Cardiac septum (tissue), 1 donor: Measurements from ENCODE around the gene DCTD. TPM values are rescaled to one million over a fixed set of nuclear protein-coding genes. Genes with fewer than 3 reads are reported as not detected.
A peak's percentile ranks its signal among the peaks of the same experiment; 100 is the strongest.

Source experiments
- DNase-seq: peaks from one replicate; pipeline ENCODE4 v3.0.0-alpha.2; 2020; ENCODE audit warnings: low spot score
- intact Hi-C: fragments of 100-400 bp; cut with DNase I; formaldehyde crosslinking; loops from one replicate; pipeline ENCODE4 v1.14.0; 2022
- total RNA-seq: library from RNA; stranded (reverse); fragmentation: NEBNext Ultra II Directional; extraction: Animal tissue kit (Norgen Biotek cat#: 25700); gene quantifications from one replicate; pipeline ENCODE4 v1.2.1, GENCODE V29; 2021
- donor health status: DM: no; HTN: no; CAD: no.

DCTD gene
- total RNA-seq, 1 donor from 2014 or later, result 49.6 TPM

DNA sequence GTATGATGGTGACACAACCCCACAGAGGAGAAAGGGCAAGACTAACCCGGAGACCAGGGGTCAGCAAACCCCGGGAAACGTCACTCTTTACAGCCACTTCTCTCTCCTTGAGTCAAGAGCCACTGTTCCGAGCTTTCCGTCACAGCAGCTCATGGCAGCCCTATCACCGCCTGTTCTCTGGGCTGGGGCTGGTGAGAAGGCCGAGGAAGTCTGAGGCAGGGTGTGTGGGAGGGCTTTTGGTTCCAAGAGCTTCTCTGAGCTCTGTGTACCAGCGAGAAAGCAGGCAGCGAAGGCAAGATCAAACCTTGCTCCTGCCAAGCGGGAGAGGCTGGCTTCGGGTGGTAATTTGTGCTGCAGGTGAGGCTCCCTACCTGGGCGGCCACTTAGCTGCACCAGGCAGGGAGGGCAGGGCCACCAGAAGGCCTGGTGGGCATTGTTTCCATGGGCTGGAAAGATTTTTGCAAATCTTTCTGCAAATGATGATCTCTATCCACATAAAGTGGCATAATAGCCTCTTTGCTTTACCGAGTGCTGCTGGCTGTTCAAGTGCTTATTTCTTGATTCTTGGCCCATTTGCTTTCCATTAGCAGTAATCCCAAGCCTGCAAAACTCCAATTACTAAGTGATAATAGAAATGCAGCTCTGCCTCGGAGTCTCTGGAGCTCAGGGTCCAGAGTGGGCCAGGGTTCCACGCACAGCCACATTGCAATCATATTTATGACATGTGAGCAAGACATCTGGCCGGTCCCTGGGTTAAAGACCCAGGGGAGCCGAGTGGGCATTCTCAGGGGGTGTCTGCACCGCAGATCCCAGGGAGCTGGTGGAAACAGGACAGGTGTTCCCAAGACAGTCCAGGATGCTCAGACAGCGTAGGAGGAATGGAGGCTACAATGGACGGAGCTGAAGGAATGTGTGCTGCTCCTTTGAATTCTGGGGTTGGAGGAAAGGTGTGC is 41.5 kb downstream of the DCTD start:
- intact Hi-C loops, result no loop called here
- DNase-seq, result no peak

DNA sequence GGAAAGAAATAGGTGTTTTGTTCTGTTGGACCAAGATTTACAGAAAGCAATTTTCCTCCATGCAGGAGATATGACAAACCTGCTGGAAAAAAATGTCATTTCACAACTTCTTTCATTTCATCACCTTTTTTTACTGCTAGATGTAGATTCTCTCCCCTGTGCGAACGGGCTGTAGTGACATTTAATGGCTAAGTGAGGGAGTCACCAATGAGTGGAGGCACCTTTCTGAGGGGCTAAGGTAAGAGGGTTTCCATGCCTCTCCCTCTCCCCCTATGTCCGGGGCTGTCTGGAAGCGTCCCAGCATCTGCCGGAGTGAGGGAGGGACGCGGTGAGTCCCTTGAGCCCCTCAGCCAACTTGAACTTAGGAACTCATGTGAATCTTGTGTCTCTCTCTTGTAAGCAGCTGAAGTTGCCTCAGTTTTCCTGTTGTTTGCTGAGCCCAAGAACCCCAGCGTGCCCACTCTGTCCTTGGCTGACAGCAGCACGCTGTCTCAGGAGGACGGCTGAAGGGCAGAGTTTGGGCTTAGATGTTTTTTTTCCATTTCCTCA is 42.3 kb downstream of the DCTD start:
- DNase-seq, result no peak
- intact Hi-C loops, result no loop called here

DNA sequence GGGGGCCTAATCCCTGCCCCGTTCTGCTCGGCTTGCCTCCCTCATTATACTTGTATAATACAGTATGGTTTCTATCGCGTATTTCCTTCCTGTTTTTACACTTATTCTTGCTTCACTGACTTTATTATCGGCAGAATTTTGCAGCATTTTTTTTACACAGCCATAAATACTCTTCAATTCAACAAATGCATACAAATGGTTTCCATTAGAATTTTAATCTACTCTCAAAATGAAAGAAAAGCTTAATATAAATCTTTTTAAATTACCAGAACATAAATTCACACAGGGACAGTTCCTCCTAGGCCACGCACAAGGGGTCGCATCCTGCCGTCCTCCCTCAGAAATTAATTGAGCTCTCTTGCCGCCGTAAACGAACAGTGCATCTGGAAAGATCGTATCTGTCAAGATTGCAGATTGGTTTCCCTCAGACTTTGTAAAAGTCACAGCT is 42.9 kb downstream of the DCTD start:
- intact Hi-C loops, result no loop called here
- no peak for DNase-seq

DNA sequence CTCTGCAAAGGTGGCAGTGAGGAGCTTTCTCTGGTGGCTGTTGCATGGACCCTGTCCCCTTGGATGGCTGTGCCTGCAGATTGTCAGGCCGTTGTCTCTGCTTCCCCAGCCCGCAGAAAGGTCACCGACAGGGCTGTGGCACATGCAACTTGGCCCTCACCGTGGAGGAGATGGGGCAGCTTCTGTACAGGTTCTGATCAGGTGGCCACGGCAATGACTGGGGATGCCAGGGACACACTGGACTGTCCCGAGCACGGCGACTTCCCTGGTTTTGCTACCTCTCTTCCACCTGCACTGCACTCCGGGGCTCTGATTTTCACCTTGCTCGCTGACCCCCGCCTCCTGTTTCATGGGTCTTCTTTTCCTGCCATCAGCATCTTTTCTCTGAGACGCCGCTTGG is 43.5 kb downstream of the DCTD start:
- intact Hi-C loops, result no loop called here

DNA sequence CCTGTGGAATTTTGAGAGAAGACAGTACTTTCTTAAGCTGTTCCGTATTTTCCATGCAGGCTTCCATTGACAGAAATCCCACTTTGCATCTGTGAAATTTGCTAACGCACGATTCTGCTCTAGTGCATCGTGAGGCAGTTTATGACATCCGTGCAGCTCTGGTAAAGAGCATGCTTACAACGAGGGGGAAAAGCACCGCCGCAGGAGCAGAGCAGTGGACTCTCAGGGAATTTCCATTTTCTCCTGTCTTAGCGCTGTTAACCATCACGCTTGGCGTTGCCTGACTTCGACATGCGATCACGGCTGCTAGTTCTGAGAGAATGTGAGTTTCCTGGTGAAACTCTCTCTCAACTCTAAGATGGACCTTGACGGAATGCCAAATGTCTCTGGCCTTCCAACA is 43.9 kb downstream of the DCTD start:
- intact Hi-C loops, result no loop called here
- DNase-seq, result no peak

More for the DNA sequence above, 43.5 kb downstream of the DCTD start:
- no peak for DNase-seq

DNA sequence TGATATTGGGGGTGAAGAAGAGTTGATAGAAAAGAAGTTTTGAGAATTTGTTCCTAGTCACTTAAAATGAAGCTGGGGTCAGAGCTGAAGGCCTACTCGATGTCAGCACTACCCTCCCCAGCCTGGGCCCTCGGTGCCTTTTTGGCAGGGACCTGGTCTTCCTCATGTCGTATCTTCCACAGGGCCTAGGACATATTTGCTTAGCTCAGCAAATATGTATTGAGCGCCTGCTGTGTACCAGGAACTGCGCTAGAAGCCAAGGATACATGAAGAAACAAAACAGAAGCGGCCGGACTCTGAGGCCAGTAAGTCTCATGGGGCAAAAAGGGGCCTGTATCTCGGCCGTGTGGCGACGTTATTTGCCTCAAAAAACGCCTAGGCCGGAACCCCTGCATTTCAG is 44.3 kb downstream of the DCTD start:
- intact Hi-C loops, result no loop called here
- DNase-seq, result no peak

DNA sequence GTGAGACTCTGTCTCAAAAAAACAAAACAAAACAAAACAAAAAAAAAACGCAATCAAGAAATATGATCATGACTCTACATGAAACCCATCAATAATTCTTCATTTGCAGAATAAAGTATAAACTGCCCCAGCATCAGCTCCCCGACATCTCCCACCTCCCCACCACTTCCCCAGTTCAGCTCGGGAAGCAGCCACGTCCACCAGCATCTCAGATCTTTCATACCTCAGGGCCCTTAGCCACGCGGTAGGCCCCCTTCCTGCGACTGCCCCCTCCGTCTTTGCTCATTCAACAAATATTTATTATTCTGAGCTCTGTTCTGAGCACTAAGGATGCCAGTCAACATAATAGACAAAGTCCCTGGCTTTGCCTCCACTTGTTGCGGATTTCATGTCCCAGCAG is 45.6 kb downstream of the DCTD start:
- DNase-seq, result no peak
- intact Hi-C loops, result no loop called here

DNA sequence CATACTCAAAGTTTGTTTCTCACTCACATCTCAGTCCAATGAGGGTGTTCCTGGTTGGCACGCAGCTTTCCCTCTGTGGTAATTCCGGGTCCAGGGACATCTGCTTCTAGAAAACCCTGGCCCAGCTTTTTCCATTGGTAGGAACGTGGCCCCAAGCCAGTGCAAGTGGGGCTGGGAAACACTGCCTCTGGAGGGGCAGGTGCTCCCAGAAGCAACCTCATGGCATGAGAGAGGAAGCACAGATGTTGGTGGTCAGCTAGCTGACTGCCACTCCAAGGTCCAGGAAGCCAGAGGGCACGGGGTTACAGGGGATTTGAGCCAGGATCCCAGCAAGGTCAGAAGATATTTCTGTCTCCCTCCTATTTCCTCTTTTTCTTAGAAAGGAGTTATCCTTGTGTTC is 47.5 kb downstream of the DCTD start:
- no peak for DNase-seq
- intact Hi-C loops, result no loop called here

DNA sequence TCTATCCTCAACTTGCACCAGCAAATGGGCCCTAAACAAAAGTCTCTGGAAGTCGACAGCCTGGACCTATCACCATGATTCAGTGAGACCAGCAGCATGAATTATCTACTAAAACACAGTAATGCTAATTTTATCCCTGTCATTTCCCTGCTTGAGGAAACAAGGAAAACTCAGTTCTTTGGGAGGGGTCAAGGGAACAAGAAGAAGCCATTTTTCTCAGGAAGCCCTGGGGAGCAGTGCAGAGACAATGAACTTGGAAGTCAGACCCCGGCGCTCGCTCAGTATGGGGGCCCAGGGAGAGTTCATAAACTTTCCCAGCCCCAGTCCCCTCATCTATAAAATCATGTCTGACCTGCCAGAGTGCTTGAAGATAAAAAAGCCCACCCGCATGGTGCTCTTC is 50.4 kb downstream of the DCTD start:
- intact Hi-C loops, result no loop called here
- DNase-seq, result peak; percentile 47

DNA sequence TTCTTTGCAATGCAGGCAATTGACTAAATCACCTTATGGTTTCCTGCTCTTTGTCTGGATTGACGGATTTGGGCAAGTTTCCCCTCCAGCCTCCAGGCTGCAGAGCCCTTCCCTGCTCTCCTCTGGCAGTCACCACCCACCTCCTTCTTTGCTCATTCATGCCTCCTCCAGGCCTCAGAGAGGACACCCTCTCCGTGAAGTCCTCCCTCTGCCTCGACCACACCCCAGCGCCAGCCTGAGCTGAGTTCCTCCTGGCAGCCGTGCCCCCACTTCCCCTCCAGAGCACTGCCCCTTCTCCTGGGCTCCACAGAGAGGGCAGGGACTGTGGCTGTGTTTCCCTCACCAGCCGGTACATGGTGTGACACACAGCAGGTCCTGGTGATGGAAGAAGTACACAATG is 53.7 kb downstream of the DCTD start:
- no peak for DNase-seq
- intact Hi-C loops, result no loop called here

DNA sequence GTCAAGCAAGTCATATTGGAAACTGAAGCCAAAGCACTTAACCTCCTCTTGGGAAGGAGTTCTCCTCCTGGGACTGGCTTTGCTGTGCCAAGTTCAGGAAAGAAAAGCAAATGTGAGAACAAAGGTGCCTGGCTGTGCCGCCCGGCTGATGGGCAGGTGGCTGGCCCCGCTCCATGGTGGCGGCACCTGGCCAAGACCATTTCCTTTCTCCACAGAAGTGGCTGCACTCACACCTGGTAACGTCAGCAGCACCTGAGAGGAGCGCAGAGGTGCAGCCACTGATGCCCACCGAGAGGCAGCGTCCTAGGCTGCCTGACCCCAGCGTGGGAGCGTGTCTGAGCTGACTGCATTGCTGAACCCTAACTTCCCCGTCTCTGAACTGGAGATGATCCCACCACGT is 54.3 kb downstream of the DCTD start:
- intact Hi-C loops, result no loop called here
- no peak for DNase-seq

DNA sequence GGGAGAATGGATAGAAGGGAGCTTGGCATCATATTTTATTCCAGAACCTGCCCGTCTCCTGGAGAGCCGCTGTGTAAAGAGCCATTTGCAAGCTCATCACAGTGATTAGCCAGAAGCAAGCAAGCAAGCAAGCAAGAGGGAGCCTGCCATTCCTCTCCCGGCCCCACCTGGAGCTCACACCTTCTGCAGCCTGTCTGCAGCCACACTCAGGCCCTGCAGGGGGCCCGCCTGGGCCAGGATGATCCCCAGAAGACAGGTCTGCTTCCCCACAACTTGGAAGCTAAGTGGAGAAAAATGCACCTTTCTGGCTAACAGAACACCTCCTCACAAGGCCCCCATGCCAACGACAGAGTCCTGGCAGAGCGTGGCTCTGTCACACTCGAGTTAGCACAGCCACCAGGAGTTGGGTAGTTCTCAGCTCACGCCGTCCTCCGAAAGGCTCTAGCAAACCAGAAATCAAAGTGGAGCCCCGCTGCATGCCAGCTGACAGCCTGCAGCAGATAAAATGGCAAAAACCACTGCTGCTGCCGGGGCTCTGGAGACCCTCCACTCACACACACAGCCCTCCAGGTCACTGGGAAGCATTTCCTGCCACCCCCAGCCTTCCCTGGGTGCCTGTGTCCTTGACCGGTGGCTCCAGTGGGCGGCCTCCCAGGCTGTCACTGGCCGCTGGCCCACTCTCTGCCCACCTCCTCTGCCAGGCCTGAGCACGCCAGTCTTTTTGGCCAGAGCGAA is 54.9 kb downstream of the DCTD start:
- no peak for DNase-seq
- intact Hi-C loops, result no loop called here

DNA sequence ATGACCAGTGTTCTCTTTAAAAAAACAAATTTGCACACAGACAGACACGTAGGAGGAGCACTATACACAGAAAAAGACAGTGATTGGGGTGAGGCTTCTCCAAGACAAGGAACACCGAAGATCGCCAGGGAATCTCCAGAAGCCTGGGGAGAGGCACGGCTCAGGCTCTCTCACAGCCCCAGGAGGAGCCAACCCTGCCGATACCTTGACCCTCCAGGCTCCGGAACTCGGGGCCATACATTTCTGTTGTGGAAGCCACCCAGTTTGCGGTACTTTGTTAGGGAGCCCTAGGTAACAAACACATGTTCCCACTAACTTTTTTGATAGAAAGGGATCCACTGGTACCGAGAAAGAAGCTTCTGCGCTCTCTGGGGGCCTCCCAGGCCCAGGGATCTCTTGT is 55.8 kb downstream of the DCTD start:
- intact Hi-C loops, result no loop called here
- no peak for DNase-seq

DNA sequence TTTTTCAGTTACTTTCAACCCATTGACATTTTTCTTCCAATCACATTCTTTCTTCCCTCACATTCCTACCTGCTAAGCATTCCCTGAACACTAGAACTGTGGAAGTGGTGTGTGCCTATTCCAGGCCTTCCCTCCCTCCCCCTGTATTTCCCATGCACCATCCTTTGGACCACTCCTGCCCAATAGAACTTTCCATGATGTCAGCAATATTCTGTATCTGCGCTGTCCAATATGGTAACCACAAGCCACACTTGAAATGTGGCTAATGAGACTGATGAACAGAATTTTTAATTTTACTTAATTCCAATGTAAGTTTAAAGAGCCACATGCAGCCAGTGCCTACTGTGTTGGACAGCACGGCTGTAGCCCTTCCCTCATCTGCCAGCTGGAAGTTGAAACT is 57.5 kb downstream of the DCTD start:
- intact Hi-C loops, result no loop called here
- no peak for DNase-seq

DNA sequence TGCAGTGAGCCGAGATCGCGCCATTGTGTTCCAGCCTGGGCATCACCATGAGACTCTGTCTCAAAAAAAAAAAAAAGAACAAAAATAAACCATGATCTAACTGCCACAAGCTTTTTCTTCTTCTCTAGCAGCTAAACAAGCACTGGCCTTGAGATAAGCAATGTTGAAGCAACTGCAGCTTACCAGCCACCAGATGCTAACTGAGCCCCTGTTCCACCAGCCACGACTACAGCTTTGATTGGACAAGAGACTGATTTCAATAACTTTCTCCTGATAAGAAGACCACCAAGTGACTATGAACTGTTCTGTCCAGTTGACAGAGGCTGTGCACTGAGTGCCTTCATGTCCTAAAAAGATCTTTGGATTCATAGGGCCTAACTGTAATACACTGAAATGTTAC is 58.5 kb downstream of the DCTD start:
- no peak for DNase-seq
- intact Hi-C loops, result no loop called here

DNA sequence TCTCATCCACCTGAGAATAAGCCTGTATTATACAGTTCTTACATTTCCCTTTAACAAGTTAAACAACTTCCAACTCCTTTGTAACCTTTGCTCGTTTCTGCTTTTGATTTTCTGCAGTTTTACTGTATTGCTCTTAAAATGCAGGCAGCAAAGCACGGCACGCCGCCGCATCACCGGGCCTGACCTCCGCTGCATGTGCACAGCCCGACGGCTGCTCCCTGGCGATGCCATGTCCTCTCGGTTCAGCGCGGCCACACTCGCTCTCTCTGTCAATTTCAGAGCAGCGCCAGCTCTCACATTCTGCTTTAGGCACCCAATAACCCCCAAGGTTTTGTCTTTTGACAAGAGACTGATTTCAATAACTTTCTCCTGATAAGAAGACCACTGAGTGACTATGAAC is 60.3 kb downstream of the DCTD start:
- intact Hi-C loops, result no loop called here

DNA sequence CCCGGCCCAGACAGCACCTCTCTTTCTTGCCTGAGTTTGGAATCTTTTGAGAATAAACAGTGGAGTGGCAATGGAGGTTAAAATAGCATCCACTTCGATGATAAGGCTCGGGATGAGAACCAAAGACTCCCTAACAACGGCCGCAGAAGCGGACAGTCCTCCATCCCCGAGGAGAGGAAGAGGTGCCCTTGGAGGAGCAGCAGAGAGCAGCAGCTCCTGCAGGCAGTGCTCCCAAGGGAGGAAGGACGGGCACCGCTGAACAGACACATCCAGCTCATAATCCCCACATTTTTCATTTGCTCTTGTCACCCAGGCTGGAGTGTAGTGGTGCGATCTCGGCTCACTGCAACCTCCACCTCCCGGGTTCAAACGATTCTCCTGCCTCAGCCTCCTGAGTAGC is 61.3 kb downstream of the DCTD start:
- no peak for DNase-seq
- intact Hi-C loops, result no loop called here

More for the DNA sequence above, 60.3 kb downstream of the DCTD start:
- no peak for DNase-seq

DNA sequence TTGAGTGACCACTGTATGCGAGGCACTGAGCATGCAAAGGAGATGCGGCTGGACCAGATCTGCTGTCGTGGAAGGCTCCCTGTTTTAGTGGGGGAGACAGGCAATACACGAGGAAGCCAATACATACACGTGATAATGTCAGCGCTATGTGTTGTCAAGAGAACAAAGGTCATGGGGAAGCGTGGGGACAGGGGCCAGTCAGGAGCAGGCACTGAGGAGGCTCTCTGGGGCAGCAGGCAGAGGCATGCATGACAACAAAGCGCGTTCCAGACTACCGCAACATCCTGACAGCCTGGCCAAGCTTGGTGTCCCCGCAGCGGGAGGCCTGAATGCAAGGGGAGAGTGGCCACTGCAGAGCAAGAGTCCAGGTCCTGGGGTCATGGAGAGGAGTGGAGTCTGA is 61.9 kb downstream of the DCTD start:
- intact Hi-C loops, result no loop called here
- no peak for DNase-seq

DNA sequence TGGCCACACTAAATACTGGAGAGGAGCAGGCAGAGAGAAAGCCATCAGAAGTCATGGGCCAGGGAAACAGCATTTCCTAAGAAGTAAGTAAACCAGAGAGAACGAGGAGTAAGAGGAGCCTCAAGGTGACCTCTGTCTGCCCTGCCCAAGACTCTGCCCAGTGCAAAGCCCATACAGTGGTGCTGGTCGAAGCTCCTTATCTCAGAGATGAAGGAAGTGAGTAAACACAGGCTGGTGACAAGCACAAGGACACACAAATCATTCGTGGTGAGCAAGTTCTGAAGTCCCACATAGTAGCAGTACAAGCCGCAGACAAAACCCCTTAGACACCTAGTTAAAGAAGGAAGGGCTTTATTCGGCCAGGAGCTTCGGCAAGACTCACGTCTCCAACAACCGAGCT is 62.7 kb downstream of the DCTD start:
- intact Hi-C loops, result no loop called here
- DNase-seq, result no peak

DNA sequence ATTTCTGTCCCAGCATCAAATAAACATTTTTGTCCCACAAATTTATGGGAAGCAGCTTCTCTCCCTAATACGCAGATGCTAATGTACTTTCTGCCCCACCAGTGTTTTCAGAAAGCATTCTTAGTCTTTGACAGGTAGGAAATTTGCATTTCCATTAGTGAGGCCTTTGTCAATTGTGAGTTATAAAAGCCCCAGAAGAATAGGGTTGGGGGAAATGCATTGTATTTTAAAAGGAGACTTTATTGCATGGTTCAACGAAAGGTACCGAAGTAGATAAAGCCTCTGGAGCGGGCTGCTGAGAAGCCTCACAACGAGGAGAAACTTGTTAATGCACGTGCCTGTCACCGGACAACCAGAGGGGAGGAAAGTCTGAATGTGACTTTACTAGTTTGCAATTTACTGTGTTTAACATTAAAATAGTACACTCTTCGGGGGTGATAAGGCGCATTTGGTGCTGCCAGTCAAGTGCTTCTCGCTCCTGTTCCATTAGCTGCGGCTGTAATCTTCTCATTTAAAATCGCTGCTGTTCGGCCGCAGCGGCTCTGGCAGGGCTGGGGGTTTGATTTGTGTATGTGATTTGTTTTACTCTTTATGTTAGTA is 63.4 kb downstream of the DCTD start:
- DNase-seq, result no peak
- intact Hi-C loops, result no loop called here
